SU-DHL-6 (cell line): ENCODE results near the gene IFNGR2.

Experiments
- H2AFZ ChIP-seq: fragments of 200-600 bp; sonication (generic); 2 replicates; pipeline ENCODE4 v1.6.1; 2014; ENCODE audit warnings: low read depth, mild to moderate bottlenecking, moderate library complexity, mixed read lengths, antibody characterized with exemption, low read length; ENCODE audit not compliant: severe bottlenecking
- H3F3A ChIP-seq: fragments of 200-600 bp; shearing (Covaris generic); 2 replicates; pipeline ENCODE4 v1.6.0; 2016; ENCODE audit warnings: antibody characterized with exemption, mild to moderate bottlenecking; ENCODE audit not compliant: insufficient read depth
- H3K27ac ChIP-seq: fragments of 200-600 bp; sonication (generic); 2 replicates; pipeline ENCODE4 v1.5.1; 2016; ENCODE audit warnings: low read depth, mild to moderate bottlenecking, low read length, moderate library complexity, mixed read lengths
- H3K27me3 ChIP-seq: fragments of 200-600 bp; sonication (generic), shearing (Covaris generic); 2 replicates; pipeline ENCODE4 v1.6.0; 2014; ENCODE audit warnings: mild to moderate bottlenecking, low read length
- H3K36me3 ChIP-seq: fragments of 200-600 bp; sonication (generic); 2 replicates; pipeline ENCODE4 v1.6.1; 2014; ENCODE audit warnings: mild to moderate bottlenecking, low read length, mixed read lengths
- H3K4me2 ChIP-seq: fragments of 300-600, 200-600 bp; shearing (Covaris generic), sonication (generic); 2 replicates; pipeline ENCODE4 v1.6.0; 2014; ENCODE audit warnings: low read length, low read depth, mild to moderate bottlenecking; ENCODE audit not compliant: poor library complexity, severe bottlenecking
- H3K4me3 ChIP-seq: fragments of 200-600 bp; sonication (generic); 2 replicates; pipeline ENCODE4 v1.5.1; 2014; ENCODE audit warnings: antibody characterized with exemption, low read length, mild to moderate bottlenecking, mixed read lengths; ENCODE audit not compliant: insufficient read depth, poor library complexity, severe bottlenecking
- H3K79me2 ChIP-seq: fragments of 200-600 bp; sonication (generic); 2 replicates; pipeline ENCODE4 v1.6.1; 2014; ENCODE audit warnings: mild to moderate bottlenecking, low read length, moderate library complexity; ENCODE audit not compliant: insufficient read depth
- H3K9ac ChIP-seq: fragments of 200-600 bp; sonication (generic); 2 replicates; pipeline ENCODE4 v1.7.0; 2014; ENCODE audit warnings: mild to moderate bottlenecking, low read length
- H3K9me2 ChIP-seq: fragments of 200-600 bp; sonication (generic); replicated peaks from 2 replicates; pipeline ENCODE4 v1.6.1; 2014; ENCODE audit warnings: low read length; ENCODE audit not compliant: insufficient read depth
- H3K9me3 ChIP-seq: fragments of 200-600 bp; sonication (generic); 2 replicates; pipeline ENCODE4 v1.6.1; 2014; ENCODE audit warnings: low read length, mixed read lengths; ENCODE audit not compliant: insufficient read depth
- H4K20me1 ChIP-seq: fragments of 200-600 bp; sonication (generic); 2 replicates; pipeline ENCODE4 v1.6.1; 2014; ENCODE audit warnings: low read depth, mild to moderate bottlenecking, antibody characterized with exemption, low read length, moderate library complexity, mixed read lengths
- CTCF ChIP-seq: fragments of 200-600 bp; sonication (generic); IDR thresholded peaks from one replicate; pipeline ENCODE4 v1.5.1; 2017; ENCODE audit warnings: antibody characterized with exemption, mild to moderate bottlenecking, low read length, moderate library complexity; ENCODE audit not compliant: insufficient read depth, poor library complexity, severe bottlenecking
- EZH2phosphoT487 ChIP-seq: fragments of 200-600 bp; sonication (generic), shearing (Covaris generic); conservative IDR thresholded peaks from 2 replicates; pipeline ENCODE4 v1.6.1; 2018; ENCODE audit warnings: mild to moderate bottlenecking, antibody characterized with exemption, low read length, moderate library complexity, mixed read lengths

Gene IFNGR2

GRCh38 chr21:33424214-33424613, 21.0 kb downstream of the IFNGR2 start:
- peaks cover 21% of the 10 kb centered on the region for H3K79me2 ChIP-seq
- H3K36me3 ChIP-seq, result peaks cover 23% of the 10 kb centered on the region
- TF ChIP-seq CTCF, result no peak
- TF ChIP-seq EZH2phosphoT487, result no peak
- H2AFZ ChIP-seq, result no peak overlapping the region
- H3K27ac ChIP-seq, result no peak overlapping the region
- H3K9me3 ChIP-seq, result no peaks in the 10 kb centered on the region
- H3K9me2 ChIP-seq, result no peaks in the 10 kb centered on the region
- no peaks in the 10 kb centered on the region for H3K27me3 ChIP-seq
- H3K4me2 ChIP-seq, result no peak overlapping the region
- H4K20me1 ChIP-seq, result no peaks in the 10 kb centered on the region; the same call in 1 of the 2 replicates
- no peak overlapping the region for H3K9ac ChIP-seq
- no peaks in the 10 kb centered on the region for H3F3A ChIP-seq
- no peak overlapping the region for H3K4me3 ChIP-seq

GRCh38 chr21:33425825-33426224, 22.6 kb downstream of the IFNGR2 start:
- Histone ChIP-seq H4K20me1 (no peaks in the 10 kb centered on the region; the same call in 1 of the 2 replicates), H3K9ac (no peak overlapping the region), H3K9me2 (no peaks in the 10 kb centered on the region), H3K9me3 (no peaks in the 10 kb centered on the region), H3K27ac (no peak overlapping the region), H3K36me3 (peaks cover 24% of the 10 kb centered on the region), H3K4me3 (no peak overlapping the region), H3K27me3 (no peaks in the 10 kb centered on the region), H3K4me2 (no peak overlapping the region), H3K79me2 (peaks cover 6% of the 10 kb centered on the region; the same call in 1 of the 2 replicates), H2AFZ (no peak overlapping the region), H3F3A (no peaks in the 10 kb centered on the region)
- TF ChIP-seq CTCF, result no peak
- no peak for TF ChIP-seq EZH2phosphoT487

- no peak overlapping the region for H2AFZ ChIP-seq
- H4K20me1 ChIP-seq, result no peaks in the 10 kb centered on the region; the same call in 1 of the 2 replicates
- H3K4me3 ChIP-seq, result no peak overlapping the region
- H3K79me2 ChIP-seq, result no peaks in the 10 kb centered on the region
- H3K9ac ChIP-seq, result no peak overlapping the region
- H3K36me3 ChIP-seq, result peaks cover 26% of the 10 kb centered on the region
- no peak overlapping the region for H3K27ac ChIP-seq
- H3K27me3 ChIP-seq, result no peaks in the 10 kb centered on the region
- TF ChIP-seq CTCF (no peak), EZH2phosphoT487 (no peak)
- no peaks in the 10 kb centered on the region for H3K9me2 ChIP-seq
- H3K4me2 ChIP-seq, result no peak overlapping the region
- H3F3A ChIP-seq, result no peaks in the 10 kb centered on the region
- no peaks in the 10 kb centered on the region for H3K9me3 ChIP-seq
Measured at GRCh38 chr21:33427051-33427450, 23.8 kb downstream of the IFNGR2 start.

GRCh38 chr21:33428669-33429068, 25.5 kb downstream of the IFNGR2 start:
- Histone ChIP-seq H3K9me2 (no peaks in the 10 kb centered on the region), H3K79me2 (no peaks in the 10 kb centered on the region), H3K36me3 (peaks cover 37% of the 10 kb centered on the region), H3K27ac (no peak overlapping the region), H3F3A (no peaks in the 10 kb centered on the region), H3K4me3 (no peak overlapping the region), H2AFZ (no peak overlapping the region), H3K9ac (no peak overlapping the region), H4K20me1 (no peaks in the 10 kb centered on the region; the same call in 1 of the 2 replicates), H3K9me3 (no peaks in the 10 kb centered on the region), H3K27me3 (no peaks in the 10 kb centered on the region), H3K4me2 (no peak overlapping the region)
- TF ChIP-seq CTCF (no peak), EZH2phosphoT487 (no peak)
